Neural progenitor cell (in vitro differentiated cells): ENCODE measurements around the gene SLC25A44.

Experiments
- CTCF ChIP-seq: fragments of 200-600 bp; sonication (generic); IDR thresholded peaks from 2 replicates; pipeline ENCODE4 v1.5.1; 2017; ENCODE audit warnings: antibody characterized with exemption, mild to moderate bottlenecking
- EZH2phosphoT487 ChIP-seq: fragments of 200-600 bp; sonication (generic); IDR thresholded peaks from 2 replicates; pipeline ENCODE4 v1.6.1; 2017; ENCODE audit warnings: antibody characterized with exemption

- no peak for TF ChIP-seq CTCF
- TF ChIP-seq EZH2phosphoT487: no peak
Observed at GRCh38 chr1:156149374-156150332, 44.3 kb upstream of the SLC25A44 start.
